Prostate gland (tissue), 2 donors: Measurements from ENCODE around the gene ADK. TPM values are rescaled to one million over a fixed set of nuclear protein-coding genes. Genes with fewer than 3 reads are reported as not detected.
"Not testable (repeated sequence)": the region's sequence is repeated elsewhere in the genome, so short reads cannot be mapped to it uniquely, and the experiment has no call there.

Experiments used
- DNase-seq: peaks from one replicate; pipeline ENCODE4 v3.0.0-alpha.2; 2019; ENCODE audit warnings: low spot score
- H3K27ac ChIP-seq, 2 donors: fragments of 200-600 bp; sonication (generic); 2 replicates each; pipeline ENCODE4 v1.5.1; 2017 to 2019
- H3K27me3 ChIP-seq: fragments of 200-600 bp; sonication (generic); replicated peaks from 2 replicates; pipeline ENCODE4 v1.5.1; 2019; ENCODE audit not compliant: insufficient read depth
- H3K36me3 ChIP-seq, 2 donors: fragments of 200-600 bp; sonication (generic); 1 replicate in 1 of 2; 2 replicates in 1 of 2; pipeline versions ENCODE4 v1.5.1 to v1.8.1; 2017 to 2019
- H3K4me1 ChIP-seq: fragments of 200-600 bp; sonication (generic); replicated peaks from 2 replicates; pipeline ENCODE4 v1.5.1; 2019
- H3K4me3 ChIP-seq, 2 donors: fragments of 200-600 bp; sonication (generic); 2 replicates each; pipeline ENCODE4 v1.5.1; 2017 to 2019
- H3K9me3 ChIP-seq: fragments of 200-600 bp; sonication (generic); 2 replicates; pipeline ENCODE4 v1.5.1; 2017
- CTCF ChIP-seq, 4 experiments: fragments of 200-600 bp in 2 of 4; fragments of 450-650 bp in 2 of 4; sonication (generic) in 2 of 4; IDR thresholded peaks; 1 replicate in 3 of 4; 2 replicates in 1 of 4; pipeline ENCODE4 v1.5.1; 2016 to 2019; ENCODE audit warnings: antibody characterized with exemption in 4 of 4, mild to moderate bottlenecking in 2 of 4, moderate library complexity in 2 of 4
- POLR2A ChIP-seq: fragments of 450-650 bp; IDR thresholded peaks from one replicate; pipeline ENCODE4 v1.6.1; 2016; ENCODE audit warnings: antibody characterized with exemption, mild to moderate bottlenecking
- POLR2AphosphoS5 ChIP-seq: sonication (generic); formaldehyde crosslinking; IDR thresholded peaks from one replicate; pipeline ENCODE4 v1.6.1; 2017; ENCODE audit warnings: antibody characterized with exemption
- WGBS: methylation state at CpG from one replicate; pipeline ENCODE4 v1.1.5; 2018; 5-methylcytosine and 5-hydroxymethylcytosine counted together
- intact Hi-C: fragments of 100-400 bp; cut with DNase I; formaldehyde crosslinking; loops from one replicate; pipeline ENCODE4 v1.14.2; 2022
- total RNA-seq, 2 donors: library from RNA; depleted of rRNA; stranded (reverse); fragments of >200 nt; gene quantifications; one replicate each; pipeline ENCODE4 v1.1.0, GENCODE V29; 2016

Gene ADK
- total RNA-seq, 2 donors from 2014 or later = 34.1 to 42.5 TPM

- no peak overlapping the region for H3K4me3 ChIP-seq
- no peaks in the 10 kb centered on the region for H3K4me1 ChIP-seq
- no peaks in the 10 kb centered on the region for H3K9me3 ChIP-seq
- TF ChIP-seq POLR2A (no peak), CTCF (IDR thresholded peaks at IDR 0.05) (no peak), POLR2AphosphoS5 (no peak)
- intact Hi-C loops = no loop called here
- H3K36me3 ChIP-seq = no peaks in the 10 kb centered on the region
- 91% methylated on average over 3 of the region's 3 CpGs for WGBS
- DNase-seq = no peak
- H3K27ac ChIP-seq = no peak overlapping the region
- no peaks in the 10 kb centered on the region for H3K27me3 ChIP-seq
Observed at GRCh38 chr10:74558403-74558802, 407.4 kb downstream of the ADK start.

GRCh38 chr10:74558897-74559296 is 407.9 kb downstream of the ADK start:
- DNase-seq = no peak
- intact Hi-C loops = no loop called here
- 100% methylated on average over 3 of the region's 3 CpGs for WGBS
- Histone ChIP-seq H3K4me1 (no peaks in the 10 kb centered on the region), H3K27ac (no peak overlapping the region), H3K9me3 (no peaks in the 10 kb centered on the region), H3K27me3 (no peaks in the 10 kb centered on the region), H3K4me3 (no peak overlapping the region), H3K36me3 (no peaks in the 10 kb centered on the region)
- TF ChIP-seq POLR2A (no peak), CTCF (IDR thresholded peaks at IDR 0.05) (no peak), POLR2AphosphoS5 (no peak)

- H3K4me3 ChIP-seq, intact Hi-C loops, H3K36me3 ChIP-seq, H3K4me1 ChIP-seq, H3K27me3 ChIP-seq, H3K27ac ChIP-seq, H3K9me3 ChIP-seq, DNase-seq: not testable (repeated sequence)
- WGBS = 100% methylated on average over 4 of the region's 4 CpGs
Observed at GRCh38 chr10:74568896-74569295, 417.9 kb downstream of the ADK start.

GRCh38 chr10:74573497-74573896 is 422.5 kb downstream of the ADK start:
- intact Hi-C loops = not testable (repeated sequence)
- 94% methylated on average over 12 of the region's 12 CpGs for WGBS

GRCh38 chr10:74575191-74575720 is 424.2 kb downstream of the ADK start:
- no peaks in the 10 kb centered on the region for H3K4me1 ChIP-seq

More at GRCh38 chr10:74573497-74573896, 422.5 kb downstream of the ADK start:
- DNase-seq, H3K9me3 ChIP-seq, H3K36me3 ChIP-seq, H3K4me3 ChIP-seq, H3K4me1 ChIP-seq, H3K27me3 ChIP-seq, H3K27ac ChIP-seq: not testable (repeated sequence)

More at GRCh38 chr10:74575191-74575720, 424.2 kb downstream of the ADK start:
- no peak overlapping the region for H3K27ac ChIP-seq
- H3K9me3 ChIP-seq = no peaks in the 10 kb centered on the region
- intact Hi-C loops = no loop called here
- no peaks in the 10 kb centered on the region for H3K27me3 ChIP-seq
- 91% methylated on average over 3 of the region's 3 CpGs for WGBS
- DNase-seq = no peak
- no peaks in the 10 kb centered on the region for H3K36me3 ChIP-seq
- H3K4me3 ChIP-seq = no peak overlapping the region
- TF ChIP-seq POLR2A = no peak
- no peak for TF ChIP-seq CTCF (IDR thresholded peaks at IDR 0.05)
- TF ChIP-seq POLR2AphosphoS5 = no peak
